H1 (cell line): ENCODE results near the gene VPS13A. TPM values are rescaled to one million over a fixed set of nuclear protein-coding genes. Genes with fewer than 3 reads are reported as not detected.

Source experiments
- BACH1 ChIP-seq: IDR thresholded peaks from 2 replicates; pipeline ENCODE4 v1.6.1; 2012; ENCODE audit warnings: low read length, improper control_type of control experiment
- CHD1 ChIP-seq: IDR thresholded peaks from 2 replicates; pipeline ENCODE4 v1.6.1; 2012; ENCODE audit warnings: low read depth, low read length, improper control_type of control experiment
- CHD7 ChIP-seq: fragments of 300-600 bp; sonication (generic); IDR thresholded peaks from 2 replicates; pipeline ENCODE4 v1.7.1; 2012; ENCODE audit warnings: low read length, moderate library complexity, mild to moderate bottlenecking, inconsistent platforms; ENCODE audit not compliant: insufficient replicate concordance
- GABPA ChIP-seq: IDR thresholded peaks from 2 replicates; pipeline ENCODE4 v1.6.1; 2011; ENCODE audit warnings: mild to moderate bottlenecking, low read length, moderate library complexity, borderline replicate concordance; ENCODE audit not compliant: insufficient read depth
- RFX5 ChIP-seq: IDR thresholded peaks from 2 replicates; pipeline ENCODE4 v1.6.1; 2011; ENCODE audit warnings: low read depth, low read length, improper control_type of control experiment, borderline replicate concordance
- RNF2 ChIP-seq: fragments of 200-900, 300-1000 bp; sonication (generic); IDR thresholded peaks from 2 replicates; pipeline ENCODE4 v1.7.1; 2016; ENCODE audit warnings: borderline replicate concordance, low read depth, mild to moderate bottlenecking, antibody characterized with exemption, low read length; ENCODE audit not compliant: poor library complexity, severe bottlenecking; ENCODE audit errors: missing control alignments
- SRF ChIP-seq: IDR thresholded peaks from 2 replicates; pipeline ENCODE4 v1.6.1; 2011; ENCODE audit warnings: mild to moderate bottlenecking, low read depth, low read length, moderate library complexity
- TAF1 ChIP-seq: IDR thresholded peaks from 2 replicates; pipeline ENCODE4 v1.6.1; 2011; ENCODE audit warnings: mild to moderate bottlenecking, low read depth, low read length
- polyA plus RNA-seq, 7 experiments: library from polyadenylated mRNA; depleted of rRNA in 3 of 7; stranded (reverse) in 5 of 7; unstranded in 2 of 7; fragments of >200 nt in 5 of 7; fragments of 200-250 nt in 2 of 7; gene quantifications; 1 replicate in 5 of 7; 2 replicates in 1 of 7; 4 replicates in 1 of 7; pipeline versions ENCODE4 v1.2.1 to v1.2.3, GENCODE V29; 2011 to 2013; ENCODE audit warnings: missing spikeins in 2 of 7, mixed read lengths in 2 of 7
- total RNA-seq: library from RNA; stranded (reverse); fragmentation: NEBNext Ultra II Directional; extraction: Animal tissue kit (Norgen Biotek cat#: 25700); gene quantifications from 2 replicates; pipeline ENCODE4 v1.2.1, GENCODE V29; 2021

The VPS13A gene
- total and polyA plus RNA-seq, 2 of the 8 experiments (the other 6 are each of a cell fraction or from before 2014, with no cell fraction given) = 6.0 to 36.5 TPM

- TF ChIP-seq CHD7 (no peak), CHD1 (no peak), RFX5 (no peak), BACH1 (no peak), RNF2 (no peak), SRF (no peak), GABPA (no peak), TAF1 (no peak)
Observed at GRCh38 chr9:77177894-77178794, 810 bp downstream of the VPS13A start (continued).
